Thoracic aorta (tissue), 2 donors: Measurements from ENCODE around the gene CORIN. TPM values are rescaled to one million over a fixed set of nuclear protein-coding genes. Genes with fewer than 3 reads are reported as not detected.

Experiments
- ATAC-seq: fragments of 150-250 bp; one replicate; pipeline ENCODE4 v1.8.0; 2017; ENCODE audit warnings: low read depth; ENCODE audit not compliant: insufficient number of reproducible peaks, low FRiP score
- DNase-seq: peaks from one replicate; pipeline ENCODE4 v3.0.0-alpha.2; 2020; ENCODE audit warnings: low spot score
- H3K27ac ChIP-seq, 2 donors: fragments of 200-600 bp; sonication (generic); 1 replicate in 1 of 2; 2 replicates in 1 of 2; pipeline ENCODE4 v1.5.1; 2016; ENCODE audit warnings: mild to moderate bottlenecking in 2 of 2, moderate library complexity in 2 of 2
- H3K27me3 ChIP-seq: fragments of 200-600 bp; sonication (generic); replicated peaks from 2 replicates; pipeline ENCODE4 v1.6.0; 2016; ENCODE audit warnings: mild to moderate bottlenecking; ENCODE audit not compliant: insufficient read depth
- H3K36me3 ChIP-seq: fragments of 200-600 bp; sonication (generic); one replicate; pipeline ENCODE4 v1.5.1; 2016
- H3K4me1 ChIP-seq, 2 donors: fragments of 200-600 bp; sonication (generic); 1 replicate in 1 of 2; 2 replicates in 1 of 2; pipeline versions ENCODE4 v1.5.1 to v1.6.0; 2016; ENCODE audit warnings: low read depth in 2 of 2, mild to moderate bottlenecking in 1 of 2; ENCODE audit not compliant: control insufficient read depth in 1 of 2
- H3K4me3 ChIP-seq: fragments of 200-600 bp; sonication (generic); 2 replicates; pipeline ENCODE4 v1.5.1; 2016; ENCODE audit warnings: mild to moderate bottlenecking
- H3K9me3 ChIP-seq: fragments of 200-600 bp; sonication (generic); 2 replicates; pipeline ENCODE4 v1.5.1; 2016
- total RNA-seq, 2 donors: library from RNA; depleted of rRNA; stranded (reverse); fragments of >200 nt; gene quantifications; one replicate each; pipeline versions ENCODE4 v1.1.0 to v1.2.3, GENCODE V29; 2016
- TF ChIP-seq, protein P1 (sequence below): fragments of 200-600 bp; sonication (generic); IDR thresholded peaks from one replicate; pipeline ENCODE4 v1.5.1; 2019; ENCODE audit warnings: antibody characterized with exemption

The CORIN gene
- total RNA-seq, 2 donors from 2014 or later = 0.63 to 1.9 TPM

DNA sequence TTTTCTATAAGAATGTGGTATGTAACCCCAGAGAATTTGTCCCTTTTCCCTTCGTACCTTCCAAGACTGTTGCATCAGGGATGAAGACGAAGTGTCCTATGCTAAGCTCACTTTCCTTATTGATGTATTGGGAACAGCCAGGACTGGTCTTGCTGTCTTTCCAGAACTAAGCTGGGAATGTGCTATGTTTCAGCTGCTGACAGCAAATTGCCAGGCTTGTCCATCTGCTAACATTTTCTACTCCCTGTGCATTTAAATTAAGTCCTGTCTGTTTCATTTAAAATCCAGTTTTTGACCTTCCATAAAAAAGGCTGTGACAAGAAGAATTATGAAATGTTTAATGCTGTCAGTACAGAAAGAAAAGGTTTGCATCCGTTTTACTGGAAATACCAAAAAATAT, 264.9 kb downstream of the CORIN start:
- no peak for DNase-seq
- peaks cover 4 to 15% of the 10 kb centered on the region in 2 donors for H3K4me1 ChIP-seq
- H3K27ac ChIP-seq = no peak overlapping the region
- ATAC-seq = no peak
- peaks cover 51% of the 10 kb centered on the region for H3K36me3 ChIP-seq
- H3K4me3 ChIP-seq = no peak overlapping the region
- no peaks in the 10 kb centered on the region for H3K9me3 ChIP-seq
- H3K27me3 ChIP-seq = no peaks in the 10 kb centered on the region
- TF ChIP-seq, protein P1, sequence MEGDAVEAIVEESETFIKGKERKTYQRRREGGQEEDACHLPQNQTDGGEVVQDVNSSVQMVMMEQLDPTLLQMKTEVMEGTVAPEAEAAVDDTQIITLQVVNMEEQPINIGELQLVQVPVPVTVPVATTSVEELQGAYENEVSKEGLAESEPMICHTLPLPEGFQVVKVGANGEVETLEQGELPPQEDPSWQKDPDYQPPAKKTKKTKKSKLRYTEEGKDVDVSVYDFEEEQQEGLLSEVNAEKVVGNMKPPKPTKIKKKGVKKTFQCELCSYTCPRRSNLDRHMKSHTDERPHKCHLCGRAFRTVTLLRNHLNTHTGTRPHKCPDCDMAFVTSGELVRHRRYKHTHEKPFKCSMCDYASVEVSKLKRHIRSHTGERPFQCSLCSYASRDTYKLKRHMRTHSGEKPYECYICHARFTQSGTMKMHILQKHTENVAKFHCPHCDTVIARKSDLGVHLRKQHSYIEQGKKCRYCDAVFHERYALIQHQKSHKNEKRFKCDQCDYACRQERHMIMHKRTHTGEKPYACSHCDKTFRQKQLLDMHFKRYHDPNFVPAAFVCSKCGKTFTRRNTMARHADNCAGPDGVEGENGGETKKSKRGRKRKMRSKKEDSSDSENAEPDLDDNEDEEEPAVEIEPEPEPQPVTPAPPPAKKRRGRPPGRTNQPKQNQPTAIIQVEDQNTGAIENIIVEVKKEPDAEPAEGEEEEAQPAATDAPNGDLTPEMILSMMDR = no peak

DNA sequence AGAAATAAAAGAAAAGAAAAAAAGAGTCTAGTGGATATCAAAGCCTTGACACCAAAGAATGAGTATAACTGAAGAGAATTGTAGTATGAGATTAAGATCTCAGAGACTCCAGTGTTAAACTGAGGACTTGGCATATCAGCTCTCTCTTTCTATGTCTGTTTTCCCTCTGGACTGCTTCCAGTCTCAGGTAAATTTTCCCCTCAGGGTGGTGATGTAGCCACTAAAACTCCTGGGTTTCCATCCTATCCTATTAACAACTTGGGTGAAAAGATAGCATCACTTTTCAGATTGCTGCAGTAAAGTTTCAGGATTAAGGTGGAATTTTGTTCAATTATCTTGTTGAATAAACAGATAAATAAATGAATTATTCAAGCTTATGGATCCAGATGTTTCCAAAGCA, 267.1 kb downstream of the CORIN start:
- ATAC-seq = no peak
- TF ChIP-seq, protein P1 = no peak
- peaks cover 54% of the 10 kb centered on the region for H3K36me3 ChIP-seq

DNA sequence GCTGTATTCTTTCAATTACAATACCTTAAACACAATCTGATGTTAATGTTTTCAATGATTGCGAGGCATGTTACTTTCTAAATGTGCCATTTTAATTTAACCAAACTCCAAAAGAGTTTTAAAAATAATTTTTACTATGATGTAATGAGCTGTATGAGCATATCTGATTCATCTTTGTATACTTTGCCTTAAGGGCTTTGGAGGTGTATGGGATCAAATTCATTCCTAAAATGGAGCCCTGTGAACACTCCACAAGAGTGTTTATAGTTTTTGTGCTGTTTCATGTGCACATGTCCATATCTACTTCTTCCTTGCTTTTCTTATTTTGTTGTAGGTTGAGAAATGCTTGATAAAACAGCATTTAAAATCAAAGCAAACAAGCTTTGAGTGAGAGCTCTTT, 270.4 kb downstream of the CORIN start:
- peaks cover 32% of the 10 kb centered on the region for H3K36me3 ChIP-seq
- no peak for ATAC-seq

More for the DNA sequence above, 267.1 kb downstream of the CORIN start:
- Histone ChIP-seq H3K27me3 (no peaks in the 10 kb centered on the region), H3K27ac (no peak overlapping the region), H3K4me3 (no peak overlapping the region), H3K4me1 (no peaks in the 10 kb centered on the region), H3K9me3 (no peaks in the 10 kb centered on the region)
- no peak for DNase-seq

DNA sequence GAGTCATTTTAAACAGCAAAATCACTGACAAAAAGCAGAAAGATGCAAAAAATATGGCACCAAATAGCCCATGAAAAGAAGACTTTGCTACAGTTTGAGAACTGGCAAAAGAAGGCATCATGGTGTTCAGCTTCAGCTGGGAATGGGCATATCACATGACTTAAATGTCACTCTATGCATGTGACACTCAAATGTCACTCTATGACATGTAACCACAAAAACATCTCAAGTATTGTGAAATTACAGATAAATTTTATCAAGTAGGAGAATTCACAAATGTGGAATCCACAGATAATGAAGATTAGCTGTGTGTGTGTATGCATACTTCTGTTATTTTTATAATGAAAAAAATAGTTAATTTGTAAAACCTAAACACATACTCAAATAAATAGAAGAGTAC, 270.9 kb downstream of the CORIN start:
- TF ChIP-seq, protein P1 = no peak
- H3K4me3 ChIP-seq = no peak overlapping the region
- peaks cover 35% of the 10 kb centered on the region for H3K36me3 ChIP-seq
- H3K9me3 ChIP-seq = no peaks in the 10 kb centered on the region
- peaks cover 0 to 11% of the 10 kb centered on the region in 2 donors for H3K4me1 ChIP-seq
- ATAC-seq (no peak), DNase-seq (no peak)
- no peaks in the 10 kb centered on the region for H3K27me3 ChIP-seq
- no peak overlapping the region for H3K27ac ChIP-seq

More for the DNA sequence above, 270.4 kb downstream of the CORIN start:
- H3K9me3 ChIP-seq = no peaks in the 10 kb centered on the region
- no peaks in the 10 kb centered on the region for H3K27me3 ChIP-seq
- DNase-seq = no peak
- H3K27ac ChIP-seq = no peak overlapping the region
- TF ChIP-seq, protein P1 = no peak
- peaks cover 0 to 11% of the 10 kb centered on the region in 2 donors for H3K4me1 ChIP-seq
- no peak overlapping the region for H3K4me3 ChIP-seq

DNA sequence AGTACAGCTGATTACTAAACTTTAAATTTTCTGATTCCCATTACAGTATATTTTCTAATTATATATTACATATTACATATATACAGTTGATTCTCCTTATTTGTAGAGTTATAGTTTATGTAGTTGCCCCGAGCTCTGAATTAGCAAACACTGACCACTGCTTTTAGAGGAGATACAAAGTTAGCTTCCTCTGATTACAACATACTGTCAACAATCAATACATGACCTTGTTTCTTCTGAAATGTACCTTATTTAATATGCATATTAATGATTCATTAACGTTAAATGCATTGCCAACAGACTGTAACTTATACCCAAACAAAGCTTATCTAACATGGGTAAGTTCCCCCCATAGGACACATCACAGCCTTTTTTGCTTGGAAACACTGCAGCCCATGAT, 271.3 kb downstream of the CORIN start:
- ATAC-seq = no peak
- H3K27ac ChIP-seq = no peak overlapping the region

More for the DNA sequence above, 271.3 kb downstream of the CORIN start:
- H3K9me3 ChIP-seq = no peaks in the 10 kb centered on the region
- no peak overlapping the region for H3K4me3 ChIP-seq
- H3K27me3 ChIP-seq = no peaks in the 10 kb centered on the region
- peaks cover 0 to 11% of the 10 kb centered on the region in 2 donors for H3K4me1 ChIP-seq
- peaks cover 38% of the 10 kb centered on the region for H3K36me3 ChIP-seq
- DNase-seq = no peak
- TF ChIP-seq, protein P1 = no peak
